Neural progenitor cell (in vitro differentiated cells): ENCODE data around the gene CHD6. TPM values are rescaled to one million over a fixed set of nuclear protein-coding genes. Genes with fewer than 3 reads are reported as not detected.

Experiments used
- DNase-seq: peaks from one replicate; pipeline ENCODE4 v3.0.0-alpha.2; 2016; ENCODE audit warnings: low spot score
- H2AFZ ChIP-seq: fragments of 200-600 bp; sonication (generic); replicated peaks from 2 replicates; pipeline ENCODE4 v1.6.1; 2016; ENCODE audit warnings: antibody characterized with exemption
- H3F3A ChIP-seq: fragments of 200-600 bp; sonication (generic); 2 replicates; pipeline ENCODE4 v1.6.1; 2016; ENCODE audit warnings: antibody characterized with exemption, low read depth
- H3K27ac ChIP-seq: fragments of 200-600 bp; sonication (generic); 2 replicates; pipeline ENCODE4 v1.5.1; 2016; ENCODE audit warnings: mild to moderate bottlenecking
- H3K27me3 ChIP-seq: fragments of 200-600 bp; sonication (generic); 2 replicates; pipeline ENCODE4 v1.6.1; 2016; ENCODE audit warnings: mild to moderate bottlenecking, moderate library complexity
- H3K36me3 ChIP-seq: fragments of 200-600 bp; sonication (generic); 2 replicates; pipeline ENCODE4 v1.5.1; 2016
- H3K4me1 ChIP-seq: fragments of 200-600 bp; sonication (generic); 2 replicates; pipeline ENCODE4 v1.6.1; 2016; ENCODE audit warnings: mixed run types
- H3K4me2 ChIP-seq: fragments of 200-600 bp; sonication (generic); 2 replicates; pipeline ENCODE4 v1.6.1; 2016
- H3K4me3 ChIP-seq: fragments of 200-600 bp; sonication (generic); 2 replicates; pipeline ENCODE4 v1.5.1; 2016
- H3K79me2 ChIP-seq: fragments of 200-600 bp; sonication (generic); 2 replicates; pipeline ENCODE4 v1.6.1; 2016; ENCODE audit warnings: low read depth
- H3K9ac ChIP-seq: fragments of 200-600 bp; sonication (generic); 2 replicates; pipeline ENCODE4 v1.6.1; 2016
- H3K9me3 ChIP-seq: fragments of 200-600 bp; sonication (generic); 2 replicates; pipeline ENCODE4 v1.5.1; 2016; ENCODE audit warnings: low read depth
- H4K20me1 ChIP-seq: fragments of 200-600 bp; sonication (generic); 2 replicates; pipeline ENCODE4 v1.6.1; 2016; ENCODE audit warnings: low read depth
- H3K27ac Mint-ChIP-seq: 3 replicates; pipeline ENCODE4 v1.8.0; 2021; ENCODE audit warnings: mixed read lengths
- H3K27me3 Mint-ChIP-seq: 2 replicates; pipeline ENCODE4 v1.8.0; 2022; ENCODE audit warnings: low read depth, mild to moderate bottlenecking, inconsistent platforms, moderate library complexity, mixed read lengths; ENCODE audit not compliant: insufficient read depth
- H3K36me3 Mint-ChIP-seq: 3 replicates; pipeline ENCODE4 v1.8.0; 2021; ENCODE audit warnings: mixed read lengths
- H3K4me1 Mint-ChIP-seq: 3 replicates; pipeline ENCODE4 v1.8.0; 2021; ENCODE audit warnings: mixed read lengths
- H3K4me3 Mint-ChIP-seq: 3 replicates; pipeline ENCODE4 v1.8.0; 2021; ENCODE audit warnings: mild to moderate bottlenecking, moderate library complexity, mixed read lengths
- H3K9me3 Mint-ChIP-seq: 3 replicates; pipeline ENCODE4 v1.8.0; 2020; ENCODE audit warnings: mixed read lengths
- EZH2 ChIP-seq: fragments of 200-600 bp; sonication (generic); IDR thresholded peaks from 2 replicates; pipeline ENCODE4 v1.6.1; 2017; ENCODE audit warnings: antibody characterized with exemption, mild to moderate bottlenecking, moderate library complexity
- EZH2phosphoT487 ChIP-seq: fragments of 200-600 bp; sonication (generic); IDR thresholded peaks from 2 replicates; pipeline ENCODE4 v1.6.1; 2017; ENCODE audit warnings: antibody characterized with exemption
- total RNA-seq: library from RNA; depleted of rRNA; stranded (reverse); fragments of >200 nt; gene quantifications from 2 replicates; pipeline ENCODE4 v1.2.3, GENCODE V29; 2015; ENCODE audit warnings: low replicate concordance
- TF ChIP-seq, protein P1 (sequence below): fragments of 200-600 bp; sonication (generic); IDR thresholded peaks from 2 replicates; pipeline ENCODE4 v1.5.1; 2017; ENCODE audit warnings: antibody characterized with exemption, mild to moderate bottlenecking

The CHD6 gene
- total RNA-seq, 1 donor from 2014 or later, result 76.1 TPM

DNA sequence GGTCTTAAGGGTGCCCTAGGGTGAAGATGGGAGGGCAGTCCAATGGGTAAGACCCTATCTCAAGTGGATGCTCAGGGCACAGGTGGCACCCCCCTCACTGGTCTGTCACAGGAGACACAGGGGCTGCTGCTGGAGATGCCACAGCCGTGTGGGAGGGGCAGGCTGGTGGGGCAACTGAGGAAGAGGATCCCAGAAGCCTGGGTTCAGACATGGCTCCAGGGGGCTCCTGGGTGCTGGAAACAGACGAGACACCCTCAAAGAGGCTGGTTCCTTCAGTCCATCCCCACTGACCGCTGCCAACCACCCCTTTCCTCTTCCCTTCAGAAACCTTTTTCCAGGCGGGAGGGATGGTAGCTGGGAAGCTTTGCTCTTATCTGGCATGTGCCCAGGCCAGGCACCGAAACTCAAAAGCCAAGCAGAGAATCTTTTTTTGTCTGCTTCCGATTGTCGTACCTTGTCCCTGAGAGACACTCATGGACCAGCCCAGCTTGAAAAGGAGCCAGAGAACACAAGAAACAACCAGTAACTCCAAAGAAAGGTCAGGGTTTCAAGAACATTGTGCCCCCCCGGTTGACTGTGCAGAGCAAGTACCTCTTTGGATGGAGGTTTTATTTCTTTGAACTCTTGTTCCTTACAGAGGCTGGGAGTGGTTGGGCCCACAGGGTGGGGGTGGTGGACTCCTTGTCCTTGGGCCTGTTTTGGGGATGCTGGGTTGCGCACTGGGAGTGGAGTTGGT is 223.1 kb downstream of the CHD6 start:
- no peak for DNase-seq
- H3K79me2 ChIP-seq, result no peaks in the 10 kb centered on the region
- H3K27me3 ChIP-seq, result no peaks in the 10 kb centered on the region
- Mint-ChIP-seq H3K27me3 (peaks cover 10% of the 10 kb centered on the region), H3K4me1 (peaks cover 49% of the 10 kb centered on the region), H3K36me3 (no peaks in the 10 kb centered on the region), H3K9me3 (no peaks in the 10 kb centered on the region), H3K27ac (peak overlapping the region; percentile 57), H3K4me3 (no peak overlapping the region)
- no peak overlapping the region for H3K9ac ChIP-seq
- H3K4me1 ChIP-seq, result peaks cover 16% of the 10 kb centered on the region
- no peak overlapping the region for H3K27ac ChIP-seq
- no peak overlapping the region for H3K4me3 ChIP-seq
- H3F3A ChIP-seq, result peaks cover 16% of the 10 kb centered on the region
- peak overlapping the region; percentile 76 for H3K4me2 ChIP-seq
- no peaks in the 10 kb centered on the region for H3K36me3 ChIP-seq
- H2AFZ ChIP-seq, result no peak overlapping the region
- no peaks in the 10 kb centered on the region for H3K9me3 ChIP-seq
- no peaks in the 10 kb centered on the region for H4K20me1 ChIP-seq
- TF ChIP-seq, protein P1, sequence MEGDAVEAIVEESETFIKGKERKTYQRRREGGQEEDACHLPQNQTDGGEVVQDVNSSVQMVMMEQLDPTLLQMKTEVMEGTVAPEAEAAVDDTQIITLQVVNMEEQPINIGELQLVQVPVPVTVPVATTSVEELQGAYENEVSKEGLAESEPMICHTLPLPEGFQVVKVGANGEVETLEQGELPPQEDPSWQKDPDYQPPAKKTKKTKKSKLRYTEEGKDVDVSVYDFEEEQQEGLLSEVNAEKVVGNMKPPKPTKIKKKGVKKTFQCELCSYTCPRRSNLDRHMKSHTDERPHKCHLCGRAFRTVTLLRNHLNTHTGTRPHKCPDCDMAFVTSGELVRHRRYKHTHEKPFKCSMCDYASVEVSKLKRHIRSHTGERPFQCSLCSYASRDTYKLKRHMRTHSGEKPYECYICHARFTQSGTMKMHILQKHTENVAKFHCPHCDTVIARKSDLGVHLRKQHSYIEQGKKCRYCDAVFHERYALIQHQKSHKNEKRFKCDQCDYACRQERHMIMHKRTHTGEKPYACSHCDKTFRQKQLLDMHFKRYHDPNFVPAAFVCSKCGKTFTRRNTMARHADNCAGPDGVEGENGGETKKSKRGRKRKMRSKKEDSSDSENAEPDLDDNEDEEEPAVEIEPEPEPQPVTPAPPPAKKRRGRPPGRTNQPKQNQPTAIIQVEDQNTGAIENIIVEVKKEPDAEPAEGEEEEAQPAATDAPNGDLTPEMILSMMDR, result no peak
- TF ChIP-seq EZH2 (no peak), EZH2phosphoT487 (no peak)

DNA sequence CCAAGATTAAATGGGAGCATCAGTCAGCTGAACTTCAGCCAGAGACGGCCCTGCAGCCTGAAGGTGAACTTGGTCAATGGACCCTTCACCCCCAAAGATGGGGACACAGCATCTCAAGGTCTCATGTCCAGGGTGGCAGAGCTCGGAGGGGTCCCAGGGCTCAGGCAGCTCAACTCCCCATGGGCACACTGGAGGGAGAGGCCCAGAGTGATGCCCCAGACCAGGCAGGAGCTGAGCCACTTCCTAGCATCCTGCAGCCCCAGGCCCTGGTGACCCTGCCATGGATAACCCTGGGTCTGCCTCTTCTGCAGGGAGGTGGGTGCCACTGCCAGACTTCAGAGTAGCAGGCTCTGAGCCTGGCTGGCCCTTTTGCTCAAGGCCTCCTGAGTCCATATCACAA is 224.1 kb downstream of the CHD6 start:
- H3F3A ChIP-seq, result peaks cover 16% of the 10 kb centered on the region
- no peaks in the 10 kb centered on the region for H3K9me3 ChIP-seq
- H3K27me3 ChIP-seq, result no peaks in the 10 kb centered on the region
- no peak overlapping the region for H3K9ac ChIP-seq
- no peak for DNase-seq
- H3K4me1 Mint-ChIP-seq, result peaks cover 53% of the 10 kb centered on the region
- no peak overlapping the region for H3K4me2 ChIP-seq
- H3K36me3 ChIP-seq, result no peaks in the 10 kb centered on the region
- no peaks in the 10 kb centered on the region for H3K9me3 Mint-ChIP-seq
- no peak overlapping the region for H2AFZ ChIP-seq
- peak overlapping the region; percentile 95 for H3K27ac Mint-ChIP-seq
- H3K4me3 Mint-ChIP-seq, result no peak overlapping the region
- no peak overlapping the region for H3K4me3 ChIP-seq
- no peaks in the 10 kb centered on the region for H3K36me3 Mint-ChIP-seq
- H4K20me1 ChIP-seq, result no peaks in the 10 kb centered on the region
- H3K79me2 ChIP-seq, result no peaks in the 10 kb centered on the region
- H3K4me1 ChIP-seq, result peaks cover 16% of the 10 kb centered on the region
- peaks cover 10% of the 10 kb centered on the region for H3K27me3 Mint-ChIP-seq
- no peak for TF ChIP-seq EZH2phosphoT487
- TF ChIP-seq, protein P1, result no peak
- TF ChIP-seq EZH2, result no peak
- no peak overlapping the region for H3K27ac ChIP-seq

DNA sequence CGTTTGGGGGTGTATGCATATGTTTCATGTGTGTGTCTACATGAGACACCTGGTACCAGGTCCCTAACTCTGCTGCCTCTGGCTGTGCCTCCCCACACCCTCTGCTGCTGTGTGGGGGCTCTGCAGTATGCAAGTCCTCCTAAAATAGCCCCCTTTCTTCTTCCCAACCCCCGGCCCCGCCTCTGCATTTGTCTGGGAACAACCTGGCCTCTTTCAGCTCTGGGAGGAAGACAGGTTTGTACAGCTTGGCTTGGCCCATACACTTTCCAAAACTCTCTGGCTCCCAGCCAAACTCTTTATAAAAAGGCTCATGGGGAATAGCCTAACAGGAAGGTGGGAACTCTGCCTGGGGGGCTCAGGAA is 224.5 kb downstream of the CHD6 start:
- no peaks in the 10 kb centered on the region for H3K9me3 ChIP-seq
- no peaks in the 10 kb centered on the region for H3K36me3 ChIP-seq
- H3K4me3 Mint-ChIP-seq, result no peak overlapping the region
- H3K4me1 ChIP-seq, result peaks cover 16% of the 10 kb centered on the region
- H3K27ac Mint-ChIP-seq, result peak overlapping the region; percentile 95
- H3K4me1 Mint-ChIP-seq, result peaks cover 53% of the 10 kb centered on the region
- no peak overlapping the region for H2AFZ ChIP-seq
- no peak overlapping the region for H3K9ac ChIP-seq
- no peaks in the 10 kb centered on the region for H3K9me3 Mint-ChIP-seq
- no peak overlapping the region for H3K27ac ChIP-seq
- peaks cover 16% of the 10 kb centered on the region for H3F3A ChIP-seq
- no peaks in the 10 kb centered on the region for H3K27me3 ChIP-seq
- H3K36me3 Mint-ChIP-seq, result no peaks in the 10 kb centered on the region
- H3K4me2 ChIP-seq, result no peak overlapping the region
- H3K4me3 ChIP-seq, result no peak overlapping the region
- H4K20me1 ChIP-seq, result no peaks in the 10 kb centered on the region
- no peak for DNase-seq
- H3K27me3 Mint-ChIP-seq, result peaks cover 10% of the 10 kb centered on the region
- H3K79me2 ChIP-seq, result no peaks in the 10 kb centered on the region
- TF ChIP-seq EZH2 (no peak), EZH2phosphoT487 (no peak)
- TF ChIP-seq, protein P1, result no peak
